Stimulated activated CD8-positive, alpha-beta memory T cell treated with anti-CD3 and anti-CD28 coated beads, Interleukin-4, amount 100 ng/mL, for 24 hours (primary cell): ENCODE measurements around the gene C1D.

Experiments used
- DNase-seq: peaks from one replicate; pipeline ENCODE4 v3.0.0-alpha.2; 2020; ENCODE audit warnings: low read depth

C1D gene

GRCh38 chr2:68062680-68063387, at the start of gene C1D:
TSS of gene C1D (minus strand) at chr2:68063004. CDS start at chr2:68047310, 15,694 bp downstream.
- peak; percentile 91 for DNase-seq

GRCh38 chr2:68110102-68110501, 47.3 kb upstream of the C1D start:
- no peak for DNase-seq

- DNase-seq: no peak
These were observed 45.3 kb upstream of the C1D start for GRCh38 chr2:68108120-68108519.

- no peak for DNase-seq
These were observed 44.7 kb upstream of the C1D start for GRCh38 chr2:68107475-68107874.

GRCh38 chr2:68104111-68104835, 41.5 kb upstream of the C1D start:
- DNase-seq: no peak

GRCh38 chr2:68103709-68104055, 40.9 kb upstream of the C1D start:
- no peak for DNase-seq

- DNase-seq: no peak
These were observed 40.4 kb upstream of the C1D start for GRCh38 chr2:68103030-68103708.

- DNase-seq: no peak
These were observed 37.4 kb upstream of the C1D start for GRCh38 chr2:68100189-68100588.

- no peak for DNase-seq
These were observed 36.5 kb upstream of the C1D start for GRCh38 chr2:68099260-68099659.

- no peak for DNase-seq
These were observed 35.5 kb upstream of the C1D start for GRCh38 chr2:68098291-68098797.

GRCh38 chr2:68094111-68094510, 31.3 kb upstream of the C1D start:
- DNase-seq: no peak

GRCh38 chr2:68093634-68094033, 30.8 kb upstream of the C1D start:
- no peak for DNase-seq

- DNase-seq: no peak
These were observed 28.7 kb upstream of the C1D start for GRCh38 chr2:68091439-68092034.

- no peak for DNase-seq
These were observed 27.2 kb upstream of the C1D start for GRCh38 chr2:68089961-68090360.

- DNase-seq: no peak
These were observed 26.1 kb upstream of the C1D start for GRCh38 chr2:68088940-68089339.

GRCh38 chr2:68086166-68086565, 23.4 kb upstream of the C1D start:
- DNase-seq: no peak

GRCh38 chr2:68083346-68083745, 20.5 kb upstream of the C1D start:
- DNase-seq: no peak

GRCh38 chr2:68074050-68074449, 11.2 kb upstream of the C1D start:
- no peak for DNase-seq

- DNase-seq: peak; percentile 1
These were observed 1.2 kb upstream of the C1D start for GRCh38 chr2:68063797-68064646.

GRCh38 chr2:68060652-68061051, 2.2 kb downstream of the C1D start:
- no peak for DNase-seq

- no peak for DNase-seq
These were observed 2.8 kb downstream of the C1D start for GRCh38 chr2:68059784-68060525.
